Panc1 (cell line): ENCODE measurements around the gene FAM24A.

ENCODE experiments used
- CTCF ChIP-seq: fragments of 450-650 bp; IDR thresholded peaks from 2 replicates; pipeline ENCODE4 v1.5.1; 2017; ENCODE audit warnings: mild to moderate bottlenecking
- REST ChIP-seq, 2 experiments: IDR thresholded peaks; 2 replicates each; pipeline ENCODE4 v1.6.1; 2011 to 2012; ENCODE audit warnings: low read depth in 2 of 2, control low read depth in 1 of 2, low read length in 1 of 2, mild to moderate bottlenecking in 1 of 2, moderate library complexity in 1 of 2; ENCODE audit not compliant: insufficient read depth in 1 of 2

GRCh38 chr10:122877264-122877663 is 33.1 kb upstream of the FAM24A start:
- TF ChIP-seq CTCF (no peak), REST (IDR thresholded peaks at IDR 0.05; ENCODE audit: insufficient read depth in 1 of 2, low read depth in 2 of 2, low read length in 1 of 2) (no peak)
